Smooth muscle cell (in vitro differentiated cells): Measurements from ENCODE around the gene PGA5. TPM values are rescaled to one million over a fixed set of nuclear protein-coding genes. Genes with fewer than 3 reads are reported as not detected.

Source experiments
- DNase-seq: peaks from one replicate; lab custom pipeline; 2025; ENCODE audit not compliant: unreplicated experiment; lab: John Stamatoyannopoulos, UW
- H2AFZ ChIP-seq: fragments of 200-600 bp; sonication (generic); 2 replicates; pipeline ENCODE4 v1.6.0; 2016; ENCODE audit warnings: antibody characterized with exemption, low read depth, mild to moderate bottlenecking
- H3F3A ChIP-seq: fragments of 200-600 bp; sonication (generic); 2 replicates; pipeline ENCODE4 v1.6.0; 2017; ENCODE audit warnings: antibody characterized with exemption, low read depth
- H3K27ac ChIP-seq: fragments of 200-600 bp; sonication (generic); 2 replicates; pipeline ENCODE4 v1.5.1; 2016; ENCODE audit warnings: low read depth, mild to moderate bottlenecking
- H3K27me3 ChIP-seq: fragments of 200-600 bp; sonication (generic); 2 replicates; pipeline ENCODE4 v1.6.1; 2016; ENCODE audit warnings: low read depth, mild to moderate bottlenecking
- H3K36me3 ChIP-seq: fragments of 200-600 bp; sonication (generic); 2 replicates; pipeline ENCODE4 v1.5.1; 2016; ENCODE audit warnings: low read depth
- H3K4me1 ChIP-seq: fragments of 200-600 bp; sonication (generic); 2 replicates; pipeline ENCODE4 v1.5.1; 2016; ENCODE audit warnings: low read depth
- H3K4me2 ChIP-seq: fragments of 200-600 bp; sonication (generic); 2 replicates; pipeline ENCODE4 v1.6.0; 2016; ENCODE audit warnings: mild to moderate bottlenecking
- H3K4me3 ChIP-seq: fragments of 200-600 bp; sonication (generic); 2 replicates; pipeline ENCODE4 v1.5.1; 2016; ENCODE audit warnings: mild to moderate bottlenecking
- H3K79me2 ChIP-seq: fragments of 200-600 bp; sonication (generic); 2 replicates; pipeline ENCODE4 v1.6.0; 2016; ENCODE audit warnings: low read depth, mild to moderate bottlenecking
- H3K9ac ChIP-seq: fragments of 200-600 bp; sonication (generic); 2 replicates; pipeline ENCODE4 v1.6.0; 2016; ENCODE audit warnings: low read depth
- H3K9me3 ChIP-seq: fragments of 200-600 bp; sonication (generic); replicated peaks from 2 replicates; pipeline ENCODE4 v1.5.1; 2016; ENCODE audit warnings: low read depth
- H4K20me1 ChIP-seq: fragments of 200-600 bp; sonication (generic); 2 replicates; pipeline ENCODE4 v1.6.0; 2016; ENCODE audit warnings: low read depth
- WGBS: methylation state at CpG from one replicate; pipeline ENCODE4 v1.1.7; 2016; ENCODE audit warnings: low lambda C conversion rate; 5-methylcytosine and 5-hydroxymethylcytosine counted together
- polyA plus RNA-seq: library from polyadenylated mRNA; unstranded; fragments of >200 nt; fragmentation: Nextera tagmentation; extraction: Ambion mirVana; gene quantifications from 2 replicates; pipeline ENCODE4 v1.2.1, GENCODE V29; 2016
- total RNA-seq: library from RNA; depleted of rRNA; stranded (reverse); fragments of >200 nt; gene quantifications from 2 replicates; pipeline ENCODE4 v1.2.3, GENCODE V29; 2014
- TF ChIP-seq, protein P1 (sequence below): fragments of 200-600 bp; sonication (generic); IDR thresholded peaks from 2 replicates; pipeline ENCODE4 v1.5.1; 2017; ENCODE audit warnings: borderline replicate concordance, mild to moderate bottlenecking, antibody characterized with exemption; ENCODE audit not compliant: insufficient read depth, poor library complexity, severe bottlenecking

Gene PGA5
- total and polyA plus RNA-seq, 2 experiments from 2014 or later: 0.17 TPM; not detected in 1

DNA sequence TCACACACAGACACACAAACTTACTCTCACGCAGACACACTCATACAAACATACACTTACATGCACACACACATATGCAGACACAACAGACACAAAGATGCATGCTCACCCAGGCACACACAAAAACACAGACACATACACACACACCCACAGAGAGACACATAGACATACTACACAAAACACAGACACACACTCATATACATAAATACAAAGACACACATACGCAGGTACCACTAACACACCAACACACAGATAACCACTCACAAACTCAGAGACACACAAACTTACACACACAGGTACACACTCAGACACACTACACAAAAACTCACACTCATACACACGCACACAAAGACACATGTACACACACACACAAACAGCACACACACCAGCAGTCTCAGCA, 31.8 kb downstream of the PGA5 start:
- TF ChIP-seq, protein P1, sequence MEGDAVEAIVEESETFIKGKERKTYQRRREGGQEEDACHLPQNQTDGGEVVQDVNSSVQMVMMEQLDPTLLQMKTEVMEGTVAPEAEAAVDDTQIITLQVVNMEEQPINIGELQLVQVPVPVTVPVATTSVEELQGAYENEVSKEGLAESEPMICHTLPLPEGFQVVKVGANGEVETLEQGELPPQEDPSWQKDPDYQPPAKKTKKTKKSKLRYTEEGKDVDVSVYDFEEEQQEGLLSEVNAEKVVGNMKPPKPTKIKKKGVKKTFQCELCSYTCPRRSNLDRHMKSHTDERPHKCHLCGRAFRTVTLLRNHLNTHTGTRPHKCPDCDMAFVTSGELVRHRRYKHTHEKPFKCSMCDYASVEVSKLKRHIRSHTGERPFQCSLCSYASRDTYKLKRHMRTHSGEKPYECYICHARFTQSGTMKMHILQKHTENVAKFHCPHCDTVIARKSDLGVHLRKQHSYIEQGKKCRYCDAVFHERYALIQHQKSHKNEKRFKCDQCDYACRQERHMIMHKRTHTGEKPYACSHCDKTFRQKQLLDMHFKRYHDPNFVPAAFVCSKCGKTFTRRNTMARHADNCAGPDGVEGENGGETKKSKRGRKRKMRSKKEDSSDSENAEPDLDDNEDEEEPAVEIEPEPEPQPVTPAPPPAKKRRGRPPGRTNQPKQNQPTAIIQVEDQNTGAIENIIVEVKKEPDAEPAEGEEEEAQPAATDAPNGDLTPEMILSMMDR: no peak
- Histone ChIP-seq H3K79me2 (no peaks in the 10 kb centered on the region), H3F3A (no peaks in the 10 kb centered on the region), H3K9me3 (no peaks in the 10 kb centered on the region), H3K4me2 (no peak overlapping the region), H3K27ac (no peak overlapping the region), H3K4me1 (no peaks in the 10 kb centered on the region), H3K36me3 (no peaks in the 10 kb centered on the region), H3K4me3 (no peak overlapping the region), H3K27me3 (no peaks in the 10 kb centered on the region), H2AFZ (no peak overlapping the region), H3K9ac (no peak overlapping the region), H4K20me1 (no peaks in the 10 kb centered on the region)
- no peak for DNase-seq
- 95% methylated on average over 3 of the region's 3 CpGs for WGBS

DNA sequence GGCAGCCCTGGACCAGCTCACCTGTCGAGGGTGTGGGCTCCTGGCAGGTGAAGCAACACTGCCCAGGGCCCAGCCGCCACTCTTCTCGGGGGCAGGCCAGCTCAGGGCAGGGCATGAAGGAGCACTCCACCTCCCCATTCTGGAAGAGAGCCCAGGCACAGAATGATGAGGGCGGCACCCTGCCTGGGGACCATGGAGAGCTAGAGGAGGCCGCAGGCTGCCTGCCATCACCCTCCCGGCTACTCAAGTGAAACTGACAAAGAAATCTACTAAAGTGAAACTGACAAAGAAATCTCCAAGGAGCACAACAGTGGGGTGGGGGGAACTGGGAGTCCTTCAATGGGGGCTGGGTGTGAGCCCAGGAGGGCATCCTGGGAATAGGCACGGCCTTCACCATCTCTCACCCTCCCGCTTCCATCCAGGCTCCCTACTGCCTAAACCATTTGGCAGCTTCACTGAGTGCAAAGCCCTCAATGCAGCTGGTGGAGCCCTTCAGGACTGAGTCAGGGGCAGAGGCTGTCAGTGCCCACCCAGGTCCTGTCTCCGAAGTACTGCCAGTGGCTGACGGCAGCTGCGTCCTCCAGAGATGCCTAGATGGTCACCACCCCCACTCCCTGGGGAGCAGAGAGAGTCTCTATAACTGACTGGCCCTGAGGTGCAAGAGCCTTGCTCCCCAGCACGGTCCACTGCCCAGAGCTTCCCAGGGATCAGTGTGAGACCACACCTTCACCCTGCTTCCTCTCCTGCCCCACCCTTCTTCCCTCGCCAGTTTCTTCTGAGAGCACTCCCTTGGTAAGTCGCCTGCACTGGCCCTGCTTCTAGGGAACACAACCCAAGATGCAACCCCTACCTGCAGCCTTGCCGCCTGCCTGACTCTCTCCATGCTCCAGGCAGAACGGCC, 32.5 kb downstream of the PGA5 start:
- no peaks in the 10 kb centered on the region for H4K20me1 ChIP-seq
- H3K79me2 ChIP-seq: no peaks in the 10 kb centered on the region
- H2AFZ ChIP-seq: no peak overlapping the region
- H3K4me2 ChIP-seq: no peak overlapping the region
- H3K27me3 ChIP-seq: no peaks in the 10 kb centered on the region
- no peak overlapping the region for H3K4me3 ChIP-seq
- 92% methylated on average over 16 of the region's 16 CpGs for WGBS
- DNase-seq: no peak
- no peaks in the 10 kb centered on the region for H3K9me3 ChIP-seq
- H3F3A ChIP-seq: no peaks in the 10 kb centered on the region
- H3K27ac ChIP-seq: no peak overlapping the region
- H3K4me1 ChIP-seq: no peaks in the 10 kb centered on the region
- H3K36me3 ChIP-seq: no peaks in the 10 kb centered on the region
- TF ChIP-seq, protein P1: no peak
- no peak overlapping the region for H3K9ac ChIP-seq

DNA sequence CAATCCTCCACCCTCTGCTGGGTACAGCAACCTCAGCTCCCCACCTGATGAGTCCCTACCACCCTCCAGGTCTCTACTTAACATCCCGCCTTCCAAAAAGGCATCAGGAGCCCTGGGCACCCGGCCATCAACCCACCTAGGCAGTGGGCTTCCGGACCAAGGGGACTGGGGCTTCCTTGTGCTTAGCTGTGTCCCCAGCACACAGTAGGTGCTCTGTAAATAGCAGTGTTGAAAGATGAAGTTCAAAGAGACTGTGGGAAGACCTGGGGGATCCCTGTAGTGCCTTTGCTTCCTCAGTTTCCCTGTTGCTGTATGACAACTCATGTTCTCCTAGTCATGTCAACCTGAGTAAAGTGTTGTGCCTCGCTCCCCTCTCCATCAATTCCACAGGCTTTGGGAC, 33.1 kb downstream of the PGA5 start:
- Histone ChIP-seq H3K36me3 (no peaks in the 10 kb centered on the region), H3F3A (no peaks in the 10 kb centered on the region), H3K27ac (no peak overlapping the region), H3K4me3 (no peak overlapping the region), H2AFZ (no peak overlapping the region), H3K79me2 (no peaks in the 10 kb centered on the region), H3K4me1 (no peaks in the 10 kb centered on the region), H3K27me3 (no peaks in the 10 kb centered on the region), H3K4me2 (no peak overlapping the region), H3K9ac (no peak overlapping the region), H4K20me1 (no peaks in the 10 kb centered on the region), H3K9me3 (no peaks in the 10 kb centered on the region)
- DNase-seq: no peak
- WGBS: 92% methylated on average over 4 of the region's 4 CpGs
- TF ChIP-seq, protein P1: no peak

DNA sequence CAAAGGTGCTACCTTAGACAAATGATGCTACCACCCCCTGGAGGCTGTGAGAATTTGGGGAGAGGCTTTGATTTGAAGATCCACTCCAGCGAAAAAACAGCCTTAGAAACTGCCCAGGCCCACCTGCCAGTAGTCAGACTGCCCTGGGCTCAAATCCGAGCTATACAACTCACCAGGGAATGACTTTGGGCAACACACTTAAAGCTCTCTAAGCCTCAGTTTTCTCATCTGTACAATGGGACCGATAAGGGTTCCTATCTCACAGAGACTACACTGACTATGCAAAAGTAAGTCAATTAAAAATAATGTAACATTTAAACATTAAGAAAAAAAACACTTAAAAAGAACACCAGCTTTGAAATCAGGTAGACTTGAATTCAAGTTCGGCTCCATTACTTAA, 34.2 kb downstream of the PGA5 start:
- no peak for DNase-seq
- Histone ChIP-seq H3F3A (no peaks in the 10 kb centered on the region), H3K36me3 (no peaks in the 10 kb centered on the region), H2AFZ (no peak overlapping the region), H3K4me3 (no peak overlapping the region), H3K27ac (no peak overlapping the region), H3K4me2 (no peak overlapping the region), H3K27me3 (no peaks in the 10 kb centered on the region), H3K9ac (no peak overlapping the region), H3K9me3 (no peaks in the 10 kb centered on the region), H3K4me1 (no peaks in the 10 kb centered on the region), H4K20me1 (no peaks in the 10 kb centered on the region), H3K79me2 (no peaks in the 10 kb centered on the region)
- WGBS: 90% methylated on average over 4 of the region's 4 CpGs
- TF ChIP-seq, protein P1: no peak
